ENCODE measurements around the gene TSHR.

- TF ChIP-seq CTCF (IDR thresholded peaks at IDR 0.05; ENCODE audit: insufficient read depth, low read depth, low read length): peak; percentile 62
- TF ChIP-seq EZH2 (IDR thresholded peaks at IDR 0.05; ENCODE audit: insufficient read depth, low read length): no peak
Observed at GRCh38 chr14:80996049-80996901, 40.9 kb downstream of the TSHR start.

Measured in astrocyte (in vitro differentiated cells and primary cell).